MM.1S (cell line): ENCODE results near the gene RNASE11.

Experiments used
- DNase-seq: peaks from one replicate; pipeline ENCODE4 v3.0.0-alpha.2; 2015
- H2AFZ ChIP-seq: fragments of 300-600 bp; sonication (generic); 2 replicates; pipeline ENCODE4 v1.6.0; 2016; ENCODE audit warnings: antibody characterized with exemption, low read length
- H3F3A ChIP-seq: fragments of 300-600 bp; sonication (generic); 2 replicates; pipeline ENCODE4 v1.6.1; 2016; ENCODE audit warnings: mild to moderate bottlenecking, antibody characterized with exemption, low read length, moderate library complexity, mixed read lengths; ENCODE audit not compliant: insufficient read depth
- H3K27ac ChIP-seq: fragments of 300-600 bp; sonication (generic); 2 replicates; pipeline ENCODE4 v1.5.1; 2016; ENCODE audit warnings: mild to moderate bottlenecking, low read length
- H3K27me3 ChIP-seq: fragments of 300-600 bp; sonication (generic); replicated peaks from 2 replicates; pipeline ENCODE4 v1.6.0; 2016; ENCODE audit warnings: low read length; ENCODE audit not compliant: insufficient read depth
- H3K36me3 ChIP-seq: fragments of 300-600 bp; sonication (generic); replicated peaks from 2 replicates; pipeline ENCODE4 v1.6.1; 2016; ENCODE audit warnings: mild to moderate bottlenecking, low read length, mixed read lengths; ENCODE audit not compliant: insufficient read depth
- H3K4me1 ChIP-seq: fragments of 300-600 bp; sonication (generic); 2 replicates; pipeline ENCODE4 v1.6.1; 2016; ENCODE audit warnings: low read length, mixed read lengths
- H3K4me2 ChIP-seq: fragments of 300-600 bp; sonication (generic); 2 replicates; pipeline ENCODE4 v1.6.0; 2016; ENCODE audit warnings: low read depth, low read length
- H3K4me3 ChIP-seq: fragments of 300-600 bp; sonication (generic); 2 replicates; pipeline ENCODE4 v1.5.1; 2016; ENCODE audit warnings: low read length, mixed read lengths
- H3K79me2 ChIP-seq: fragments of 300-600 bp; sonication (generic); 2 replicates; pipeline ENCODE4 v1.6.1; 2016; ENCODE audit warnings: mixed run types, low read length, mixed read lengths
- H3K9ac ChIP-seq: fragments of 300-600 bp; sonication (generic); 2 replicates; pipeline ENCODE4 v1.6.1; 2016; ENCODE audit warnings: low read length, mixed read lengths
- H3K9me2 ChIP-seq: fragments of 300-600 bp; sonication (generic); replicated peaks from 2 replicates; pipeline ENCODE4 v1.6.1; 2016; ENCODE audit warnings: mild to moderate bottlenecking, low read length, mixed read lengths; ENCODE audit not compliant: insufficient read depth
- H3K9me3 ChIP-seq: fragments of 300-600 bp; sonication (generic); replicated peaks from 2 replicates; pipeline ENCODE4 v1.6.1; 2016; ENCODE audit warnings: mild to moderate bottlenecking, low read length, mixed read lengths; ENCODE audit not compliant: insufficient read depth
- H4K20me1 ChIP-seq: fragments of 300-600 bp; sonication (generic); 2 replicates; pipeline ENCODE4 v1.6.1; 2016; ENCODE audit warnings: mild to moderate bottlenecking, low read length, moderate library complexity, mixed read lengths; ENCODE audit not compliant: insufficient read depth
- EZH2 ChIP-seq: fragments of 300-600 bp; sonication (generic); optimal IDR thresholded peaks from 2 replicates; pipeline ENCODE3; 2017; ENCODE audit warnings: low read depth, mild to moderate bottlenecking, antibody characterized with exemption, low read length, mixed read lengths
- EZH2phosphoT487 ChIP-seq: fragments of 300-600 bp; sonication (generic); IDR thresholded peaks from 2 replicates; pipeline ENCODE4 v1.6.1; 2018; ENCODE audit warnings: antibody characterized with exemption, low read length
- TF ChIP-seq, protein P1 (sequence below): fragments of 300-600 bp; sonication (generic); IDR thresholded peaks from 2 replicates; pipeline ENCODE4 v1.5.1; 2016; ENCODE audit warnings: antibody characterized with exemption, low read length, mixed read lengths

The RNASE11 gene

GRCh38 chr14:20607617-20608016 lies 19.8 kb upstream of the RNASE11 start:
- no peak overlapping the region for H3K27ac ChIP-seq
- no peaks in the 10 kb centered on the region for H4K20me1 ChIP-seq
- no peak overlapping the region for H3K9ac ChIP-seq
- H3F3A ChIP-seq: peaks cover 11% of the 10 kb centered on the region; the same call in 1 of the 2 replicates
- H3K9me2 ChIP-seq: no peaks in the 10 kb centered on the region
- H3K4me3 ChIP-seq: no peak overlapping the region
- no peaks in the 10 kb centered on the region for H3K9me3 ChIP-seq
- H3K27me3 ChIP-seq: no peaks in the 10 kb centered on the region
- no peaks in the 10 kb centered on the region for H3K36me3 ChIP-seq
- TF ChIP-seq EZH2 (no peak), EZH2phosphoT487 (no peak)
- TF ChIP-seq, protein P1, sequence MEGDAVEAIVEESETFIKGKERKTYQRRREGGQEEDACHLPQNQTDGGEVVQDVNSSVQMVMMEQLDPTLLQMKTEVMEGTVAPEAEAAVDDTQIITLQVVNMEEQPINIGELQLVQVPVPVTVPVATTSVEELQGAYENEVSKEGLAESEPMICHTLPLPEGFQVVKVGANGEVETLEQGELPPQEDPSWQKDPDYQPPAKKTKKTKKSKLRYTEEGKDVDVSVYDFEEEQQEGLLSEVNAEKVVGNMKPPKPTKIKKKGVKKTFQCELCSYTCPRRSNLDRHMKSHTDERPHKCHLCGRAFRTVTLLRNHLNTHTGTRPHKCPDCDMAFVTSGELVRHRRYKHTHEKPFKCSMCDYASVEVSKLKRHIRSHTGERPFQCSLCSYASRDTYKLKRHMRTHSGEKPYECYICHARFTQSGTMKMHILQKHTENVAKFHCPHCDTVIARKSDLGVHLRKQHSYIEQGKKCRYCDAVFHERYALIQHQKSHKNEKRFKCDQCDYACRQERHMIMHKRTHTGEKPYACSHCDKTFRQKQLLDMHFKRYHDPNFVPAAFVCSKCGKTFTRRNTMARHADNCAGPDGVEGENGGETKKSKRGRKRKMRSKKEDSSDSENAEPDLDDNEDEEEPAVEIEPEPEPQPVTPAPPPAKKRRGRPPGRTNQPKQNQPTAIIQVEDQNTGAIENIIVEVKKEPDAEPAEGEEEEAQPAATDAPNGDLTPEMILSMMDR: no peak
- H3K4me1 ChIP-seq: no peaks in the 10 kb centered on the region
- H2AFZ ChIP-seq: no peak overlapping the region
- no peak overlapping the region for H3K4me2 ChIP-seq
- DNase-seq: no peak
- no peaks in the 10 kb centered on the region for H3K79me2 ChIP-seq

GRCh38 chr14:20606902-20607242 lies 19.1 kb upstream of the RNASE11 start:
- Histone ChIP-seq H3K9me2 (no peaks in the 10 kb centered on the region), H3K27me3 (no peaks in the 10 kb centered on the region), H3K36me3 (no peaks in the 10 kb centered on the region), H4K20me1 (no peaks in the 10 kb centered on the region), H3K79me2 (no peaks in the 10 kb centered on the region), H3K27ac (no peak overlapping the region), H3K9ac (no peak overlapping the region), H3K9me3 (no peaks in the 10 kb centered on the region), H3K4me3 (no peak overlapping the region), H3K4me1 (no peaks in the 10 kb centered on the region), H2AFZ (no peak overlapping the region), H3F3A (peaks cover 5% of the 10 kb centered on the region; the same call in 1 of the 2 replicates), H3K4me2 (no peak overlapping the region)
- no peak for DNase-seq
- TF ChIP-seq, protein P1: no peak
- TF ChIP-seq EZH2phosphoT487 (no peak), EZH2 (no peak)

DNA sequence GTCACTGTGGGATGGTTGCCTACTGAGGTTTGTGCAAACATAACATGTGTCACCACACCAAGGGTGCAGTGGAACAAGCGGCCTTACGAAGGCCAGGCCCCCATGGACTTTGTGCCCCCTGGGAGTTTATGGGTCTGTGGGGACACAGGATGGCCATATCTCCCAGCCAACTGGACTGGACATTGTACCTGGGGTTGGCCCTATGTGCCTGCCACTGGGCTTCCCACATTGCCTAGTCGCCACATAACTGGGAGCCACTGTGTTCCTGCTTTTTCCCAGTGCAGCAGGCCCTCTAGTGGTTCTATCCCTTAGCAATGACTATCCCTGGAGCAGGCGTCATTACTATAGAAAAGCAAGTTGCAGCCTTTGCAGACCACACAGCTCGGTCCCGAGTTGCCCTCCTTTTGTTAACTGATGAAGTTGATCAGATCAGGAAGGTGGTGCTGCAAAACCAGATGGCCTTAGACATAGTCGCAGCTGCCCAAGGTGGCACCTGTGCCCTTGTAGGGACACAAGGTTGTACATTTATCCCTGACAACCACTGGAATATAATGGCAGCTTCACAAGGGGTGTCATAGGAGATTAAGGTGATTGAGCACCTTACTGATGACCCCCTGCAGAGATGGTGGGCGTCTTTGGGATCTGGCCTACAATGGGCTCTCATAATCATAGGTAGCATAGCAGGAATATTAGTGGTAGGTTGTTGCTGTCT lies 18.5 kb upstream of the RNASE11 start:
- TF ChIP-seq EZH2: no peak
- TF ChIP-seq, protein P1: peak; percentile 17; the same call in 1 of the 2 replicates
- Histone ChIP-seq H4K20me1 (no peaks in the 10 kb centered on the region), H3K4me3 (no peak overlapping the region), H3K27me3 (no peaks in the 10 kb centered on the region), H3K9me2 (no peaks in the 10 kb centered on the region), H3K9me3 (no peaks in the 10 kb centered on the region), H3K4me2 (no peak overlapping the region), H3K4me1 (no peaks in the 10 kb centered on the region), H3K36me3 (no peaks in the 10 kb centered on the region), H3K79me2 (no peaks in the 10 kb centered on the region), H2AFZ (no peak overlapping the region), H3K27ac (no peak overlapping the region), H3K9ac (no peak overlapping the region), H3F3A (peaks cover 5% of the 10 kb centered on the region; the same call in 1 of the 2 replicates)
- no peak for DNase-seq
